ENCODE data around the gene DIPK1B. TPM values are rescaled to one million over a fixed set of nuclear protein-coding genes. Genes with fewer than 3 reads are reported as not detected.

The DIPK1B gene
- total and polyA plus RNA-seq, 2 experiments from 2014 or later = 162 to 188 TPM

DNA sequence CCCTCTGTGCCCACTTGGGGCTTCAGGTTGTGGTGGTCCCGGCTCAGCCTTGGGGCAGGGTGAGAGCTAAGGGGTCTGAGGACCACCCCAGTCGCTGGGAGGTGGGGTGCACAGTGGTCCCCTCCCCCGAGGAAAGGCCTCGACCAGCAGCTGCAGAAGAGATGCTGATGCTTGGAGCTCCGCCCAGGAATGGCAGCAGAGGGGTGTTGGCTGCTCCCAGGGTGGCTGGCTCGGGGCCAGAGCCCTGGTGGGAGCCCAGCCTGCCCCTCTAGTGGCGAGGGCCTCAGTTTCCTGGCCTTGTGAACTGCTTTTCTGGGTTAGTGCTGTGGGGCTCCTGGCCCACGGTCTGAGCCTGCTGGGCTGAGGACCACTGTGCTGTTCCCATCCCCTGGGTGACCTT lies 1.2 kb downstream of the DIPK1B start:
- TF ChIP-seq, protein P1, sequence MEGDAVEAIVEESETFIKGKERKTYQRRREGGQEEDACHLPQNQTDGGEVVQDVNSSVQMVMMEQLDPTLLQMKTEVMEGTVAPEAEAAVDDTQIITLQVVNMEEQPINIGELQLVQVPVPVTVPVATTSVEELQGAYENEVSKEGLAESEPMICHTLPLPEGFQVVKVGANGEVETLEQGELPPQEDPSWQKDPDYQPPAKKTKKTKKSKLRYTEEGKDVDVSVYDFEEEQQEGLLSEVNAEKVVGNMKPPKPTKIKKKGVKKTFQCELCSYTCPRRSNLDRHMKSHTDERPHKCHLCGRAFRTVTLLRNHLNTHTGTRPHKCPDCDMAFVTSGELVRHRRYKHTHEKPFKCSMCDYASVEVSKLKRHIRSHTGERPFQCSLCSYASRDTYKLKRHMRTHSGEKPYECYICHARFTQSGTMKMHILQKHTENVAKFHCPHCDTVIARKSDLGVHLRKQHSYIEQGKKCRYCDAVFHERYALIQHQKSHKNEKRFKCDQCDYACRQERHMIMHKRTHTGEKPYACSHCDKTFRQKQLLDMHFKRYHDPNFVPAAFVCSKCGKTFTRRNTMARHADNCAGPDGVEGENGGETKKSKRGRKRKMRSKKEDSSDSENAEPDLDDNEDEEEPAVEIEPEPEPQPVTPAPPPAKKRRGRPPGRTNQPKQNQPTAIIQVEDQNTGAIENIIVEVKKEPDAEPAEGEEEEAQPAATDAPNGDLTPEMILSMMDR (IDR thresholded peaks at IDR 0.05; ENCODE audit: low read depth, low read length) = no peak
- peaks cover 6% of the 10 kb centered on the region for H3K4me1 ChIP-seq (ENCODE audit: low read depth)
- no peaks in the 10 kb centered on the region for H3K9me3 ChIP-seq (ENCODE audit: low read depth)
- no peaks in the 10 kb centered on the region for H3K27me3 ChIP-seq
- DNase-seq (ENCODE audit: low read depth in 1 of 2, low spot score in 1 of 2) = no peak
- H3K36me3 ChIP-seq = peaks cover 2% of the 10 kb centered on the region
- no peak overlapping the region for H3K27ac ChIP-seq
- H3K4me3 ChIP-seq = peak overlapping the region; percentile 88

GRCh38 chr9:136714096-136714892 lies 1.9 kb downstream of the DIPK1B start:
- no peak for DNase-seq (ENCODE audit: low read depth in 1 of 2, low spot score in 1 of 2)
- TF ChIP-seq, protein P1 (IDR thresholded peaks at IDR 0.05; ENCODE audit: low read depth, low read length) = no peak
- Histone ChIP-seq H3K27me3 (no peaks in the 10 kb centered on the region), H3K27ac (no peak overlapping the region), H3K4me3 (no peak overlapping the region), H3K36me3 (peaks cover 2% of the 10 kb centered on the region), H3K4me1 (ENCODE audit: low read depth) (peaks cover 6% of the 10 kb centered on the region), H3K9me3 (ENCODE audit: low read depth) (no peaks in the 10 kb centered on the region)

DNA sequence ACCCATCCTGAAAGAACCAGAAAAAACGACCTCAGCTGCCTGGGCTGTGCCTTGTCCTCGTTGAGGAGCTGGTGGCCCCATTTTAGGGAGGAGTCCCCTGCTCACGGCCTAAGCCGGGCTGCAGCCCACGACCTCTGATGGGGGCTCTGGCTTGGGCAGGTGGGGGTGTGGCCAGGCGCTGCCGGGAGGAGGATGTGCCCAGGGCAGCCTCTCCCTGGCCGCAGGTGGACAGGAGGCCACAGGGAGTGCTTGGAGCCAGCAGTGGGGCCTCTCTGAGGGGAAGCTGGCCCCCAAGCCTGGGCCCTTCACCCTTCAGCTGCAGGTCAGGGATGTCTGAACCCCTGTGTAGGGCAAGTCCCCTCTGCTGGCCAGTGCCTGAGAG lies 2.5 kb downstream of the DIPK1B start:
- no peak for DNase-seq (ENCODE audit: low read depth in 1 of 2, low spot score in 1 of 2)
- H3K36me3 ChIP-seq = peaks cover 2% of the 10 kb centered on the region
- H3K4me1 ChIP-seq (ENCODE audit: low read depth) = peaks cover 6% of the 10 kb centered on the region
- no peak overlapping the region for H3K4me3 ChIP-seq
- H3K27ac ChIP-seq = no peak overlapping the region
- TF ChIP-seq, protein P1 (IDR thresholded peaks at IDR 0.05; ENCODE audit: low read depth, low read length) = no peak
- no peaks in the 10 kb centered on the region for H3K27me3 ChIP-seq
- no peaks in the 10 kb centered on the region for H3K9me3 ChIP-seq (ENCODE audit: low read depth)

GRCh38 chr9:136717399-136717798 lies 5.0 kb downstream of the DIPK1B start:
- TF ChIP-seq, protein P1 (IDR thresholded peaks at IDR 0.05; ENCODE audit: low read depth, low read length) = no peak
- Histone ChIP-seq H3K9me3 (ENCODE audit: low read depth) (no peaks in the 10 kb centered on the region), H3K4me1 (ENCODE audit: low read depth) (peaks cover 6% of the 10 kb centered on the region), H3K4me3 (no peak overlapping the region), H3K36me3 (peaks cover 10% of the 10 kb centered on the region), H3K27ac (no peak overlapping the region), H3K27me3 (no peaks in the 10 kb centered on the region)
- no peak for DNase-seq (ENCODE audit: low read depth in 1 of 2, low spot score in 1 of 2)

DNA sequence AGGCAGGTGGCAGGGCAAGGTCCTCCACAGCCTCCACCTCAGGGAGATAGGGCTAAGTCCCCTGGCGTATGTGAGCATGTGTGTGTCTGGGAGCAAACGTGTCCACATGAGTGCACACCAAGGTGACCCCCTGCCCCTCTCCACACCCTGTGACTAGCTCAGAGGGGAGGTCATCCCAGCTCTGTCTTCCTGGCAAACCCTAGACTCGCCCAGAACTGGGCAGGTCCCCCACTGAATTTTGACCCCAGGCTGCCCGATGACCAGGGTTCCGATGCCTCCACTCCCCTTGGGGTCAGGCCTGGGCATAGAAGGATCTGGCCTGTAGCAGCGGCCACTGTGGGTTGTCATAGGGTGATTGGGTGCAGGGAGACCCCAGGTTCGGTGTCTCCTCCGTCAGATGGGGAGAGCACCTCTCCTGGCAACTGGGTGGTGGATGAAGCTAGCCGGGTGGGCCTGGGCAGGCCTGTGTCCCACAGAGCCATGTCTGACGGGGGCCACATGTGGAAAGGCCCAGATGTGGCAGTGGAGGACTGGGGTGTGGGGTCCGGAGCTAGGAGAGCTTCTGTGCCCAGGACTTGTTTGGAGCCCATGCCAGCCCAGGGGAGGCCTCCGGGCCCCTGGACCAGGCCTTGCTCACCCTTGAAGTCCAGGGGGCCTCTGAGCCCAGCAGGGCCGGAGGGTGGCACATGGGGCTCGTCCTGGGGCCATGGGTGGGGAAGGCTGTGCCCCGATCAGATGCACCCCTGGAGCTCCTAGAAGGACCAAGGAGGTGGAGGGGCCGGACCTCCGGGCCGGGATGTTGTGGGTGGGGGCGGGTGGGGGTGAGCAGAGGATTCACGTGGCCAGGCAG lies 6.2 kb downstream of the DIPK1B start:
- TF ChIP-seq, protein P1 (IDR thresholded peaks at IDR 0.05; ENCODE audit: low read depth, low read length) = no peak
- Histone ChIP-seq H3K4me3 (no peak overlapping the region), H3K4me1 (ENCODE audit: low read depth) (peaks cover 4% of the 10 kb centered on the region)

More for the DNA sequence above, 6.2 kb downstream of the DIPK1B start:
- no peaks in the 10 kb centered on the region for H3K27me3 ChIP-seq
- no peak for DNase-seq (ENCODE audit: low read depth in 1 of 2, low spot score in 1 of 2)
- no peaks in the 10 kb centered on the region for H3K9me3 ChIP-seq (ENCODE audit: low read depth)
- H3K36me3 ChIP-seq = peaks cover 22% of the 10 kb centered on the region
- peak overlapping the region; percentile 13 for H3K27ac ChIP-seq
